Endothelial cell of umbilical vein (primary cell): Measurements from ENCODE around the gene APOO. TPM values are rescaled to one million over a fixed set of nuclear protein-coding genes. Genes with fewer than 3 reads are reported as not detected.

Source experiments
- BruUV-seq: library from RNA; stranded (reverse); fragments of 400-500 nt; replicated peaks from 2 replicates; lab custom pipeline; 2021; lab: Mats Ljungman, UMichigan
- CTCF ChIA-PET: fragments of 300-600, 350-600 bp; sonication (Branson Sonifier 250); formaldehyde crosslinking; loops from one replicate; lab custom pipeline; 2021; ENCODE audit warnings: antibody characterized with exemption, inconsistent platforms; lab: Charles Lee
- POLR2A ChIA-PET: fragments of 300-600, 350-600 bp; sonication (Branson Sonifier 250); formaldehyde crosslinking; loops from one replicate; lab custom pipeline; 2021; ENCODE audit warnings: antibody characterized with exemption, inconsistent platforms; lab: Charles Lee
- DNase-seq: peaks from one replicate; pipeline ENCODE4 v3.0.0-alpha.2; 2011; ENCODE audit warnings: low read depth, low spot score
- FAIRE-seq: peaks from 2 replicates; lab custom pipeline; 2011; peaks lifted over from hg19 to GRCh38; lab: Jason Lieb, UNC
- H2AFZ ChIP-seq: 2 replicates; pipeline ENCODE4 v1.6.0; 2012; ENCODE audit warnings: low read depth, low read length, control low read depth, inconsistent platforms
- H3K27ac ChIP-seq: 2 replicates; pipeline ENCODE4 v1.5.1; 2011; ENCODE audit warnings: low read depth, mild to moderate bottlenecking, control low read depth, low read length, moderate library complexity; ENCODE audit not compliant: insufficient read depth
- H3K27me3 ChIP-seq, 2 experiments: 2 replicates each; pipeline versions ENCODE4 v1.6.0 to v1.6.1; 2011; ENCODE audit warnings: low read length in 2 of 2, mixed read lengths in 1 of 2; ENCODE audit not compliant: control insufficient read depth in 2 of 2, insufficient read depth in 2 of 2
- H3K36me3 ChIP-seq, 2 experiments: 2 replicates in 1 of 2; 3 replicates in 1 of 2; pipeline ENCODE4 v1.5.1; 2011; ENCODE audit warnings: low read length in 2 of 2, mild to moderate bottlenecking in 1 of 2, moderate library complexity in 1 of 2; ENCODE audit not compliant: control insufficient read depth in 2 of 2, insufficient read depth in 2 of 2; ENCODE audit errors: extremely low read depth in 1 of 2
- H3K4me1 ChIP-seq: 3 replicates; pipeline ENCODE4 v1.5.1; 2011; ENCODE audit warnings: mild to moderate bottlenecking, low read length; ENCODE audit not compliant: control insufficient read depth, insufficient read depth; ENCODE audit errors: extremely low read depth
- H3K4me2 ChIP-seq: 2 replicates; pipeline ENCODE4 v1.6.1; 2011; ENCODE audit warnings: low read length, control low read depth, mixed read lengths; ENCODE audit not compliant: insufficient read depth
- H3K4me3 ChIP-seq, 3 experiments: fragments of 200-600 bp in 1 of 3; sonication (generic), shearing (Covaris generic) in 1 of 3; replicated peaks in 1 of 3; 2 replicates each; pipeline ENCODE4 v1.5.1; 2011 to 2016; ENCODE audit warnings: control low read depth in 3 of 3, low read length in 3 of 3, mild to moderate bottlenecking in 2 of 3, inconsistent platforms in 1 of 3, low read depth in 1 of 3, moderate library complexity in 1 of 3; ENCODE audit not compliant: insufficient read depth in 1 of 3
- H3K79me2 ChIP-seq: 2 replicates; pipeline ENCODE4 v1.6.0; 2012; ENCODE audit warnings: low read length, inconsistent platforms; ENCODE audit not compliant: control insufficient read depth, insufficient read depth
- H3K9ac ChIP-seq: replicated peaks from 2 replicates; pipeline ENCODE3; 2011; ENCODE audit warnings: low read length, control low read depth; ENCODE audit not compliant: insufficient read depth; ENCODE audit errors: extremely low read depth
- H3K9me1 ChIP-seq: replicated peaks from 3 replicates; pipeline ENCODE4 v1.6.0; 2011; ENCODE audit warnings: mild to moderate bottlenecking, low read length; ENCODE audit not compliant: control insufficient read depth, insufficient read depth; ENCODE audit errors: extremely low read depth
- H3K9me3 ChIP-seq: replicated peaks from 2 replicates; pipeline ENCODE4 v1.5.1; 2012; ENCODE audit warnings: low read length, inconsistent platforms; ENCODE audit not compliant: control insufficient read depth, insufficient read depth
- H4K20me1 ChIP-seq: replicated peaks from 2 replicates; pipeline ENCODE3; 2011; ENCODE audit warnings: mild to moderate bottlenecking, low read length; ENCODE audit not compliant: control insufficient read depth, insufficient read depth; ENCODE audit errors: extremely low read depth
- CTCF ChIP-seq, 2 donors: IDR thresholded peaks; 1 replicate in 1 of 2; 2 replicates in 1 of 2; pipeline ENCODE4 v1.5.1; 2011; ENCODE audit warnings: low read length in 2 of 2, mild to moderate bottlenecking in 2 of 2, moderate library complexity in 2 of 2, control low read depth in 1 of 2, inconsistent platforms in 1 of 2, low read depth in 1 of 2; ENCODE audit not compliant: insufficient read depth in 1 of 2; ENCODE audit errors: extremely low read depth in 1 of 2
- EZH2 ChIP-seq: IDR thresholded peaks from 2 replicates; pipeline ENCODE4 v1.6.1; 2012; ENCODE audit warnings: borderline replicate concordance, low read depth, mild to moderate bottlenecking, moderate library complexity, low read length, inconsistent platforms; ENCODE audit not compliant: severe bottlenecking
- FOS ChIP-seq: IDR thresholded peaks from 2 replicates; pipeline ENCODE4 v1.6.1; 2011; ENCODE audit warnings: mild to moderate bottlenecking, low read length, moderate library complexity, borderline replicate concordance; ENCODE audit not compliant: insufficient read depth
- GATA2 ChIP-seq: IDR thresholded peaks from 2 replicates; pipeline ENCODE4 v1.7.0; 2011; ENCODE audit warnings: low read depth, mild to moderate bottlenecking, moderate library complexity, mixed read lengths, low read length; ENCODE audit not compliant: insufficient read length, insufficient read depth
- JUN ChIP-seq: IDR thresholded peaks from 2 replicates; pipeline ENCODE4 v1.6.1; 2011; ENCODE audit warnings: borderline replicate concordance, low read depth; ENCODE audit not compliant: insufficient read length, insufficient read depth
- MAX ChIP-seq: IDR thresholded peaks from 2 replicates; pipeline ENCODE4 v1.6.1; 2011; ENCODE audit not compliant: insufficient read depth, insufficient read length
- MYC ChIP-seq: IDR thresholded peaks from one replicate; pipeline ENCODE4 v1.6.1; 2011; ENCODE audit warnings: mild to moderate bottlenecking, low read depth, low read length
- POLR2A ChIP-seq: IDR thresholded peaks from 2 replicates; pipeline ENCODE4 v1.6.1; 2012; ENCODE audit warnings: low read depth, mild to moderate bottlenecking, control low read depth, low read length
- POLR2AphosphoS5 ChIP-seq: IDR thresholded peaks from 2 replicates; pipeline ENCODE4 v1.6.1; 2012; ENCODE audit warnings: low read depth, mild to moderate bottlenecking, control low read depth, low read length, moderate library complexity; ENCODE audit not compliant: insufficient read depth
- dilution Hi-C: fragments of 300-500 bp; cut with MboI; formaldehyde crosslinking; loops from one replicate; pipeline ENCODE4 v1.15.0; 2019; ENCODE audit warnings: low sequenced_read_pairs; ENCODE audit not compliant: extremely low pct_ligation_motif_present
- intact Hi-C: fragments of 100-400 bp; cut with micrococcal nuclease; formaldehyde crosslinking; loops from one replicate; pipeline ENCODE4 v1.10.0; 2022
- polyA plus RNA-seq, 4 experiments: library from polyadenylated mRNA; depleted of rRNA in 3 of 4; stranded (reverse) in 3 of 4; unstranded in 1 of 4; fragments of >200 nt; gene quantifications; 2 replicates each; pipeline versions ENCODE4 v1.2.1 to v1.2.3, GENCODE V29; 2011 to 2012; ENCODE audit warnings: missing spikeins in 1 of 4
- total RNA-seq: library from RNA; stranded (reverse); gene quantifications from 2 replicates; pipeline ENCODE4 v1.2.3, GENCODE V29; 2021

The APOO gene
- total and polyA plus RNA-seq, 2 donors (not counting 3 experiments of a cell fraction or from before 2014, with no cell fraction given), result 9.8 to 24.3 TPM

- intact Hi-C loops (no loop called here), dilution Hi-C loops (no loop called here)
- ChIA-PET POLR2A (no interaction called here), CTCF (no interaction called here)
- no peaks in the 10 kb centered on the region for H3K27me3 ChIP-seq
- FAIRE-seq (no peak), DNase-seq (no peak)
- TF ChIP-seq FOS (no peak), MAX (no peak), GATA2 (no peak), CTCF (IDR thresholded peaks at IDR 0.05; ENCODE audit: extremely low read depth in 1 of 2, insufficient read depth in 1 of 2, low read depth in 1 of 2, low read length in 2 of 2) (no peak), EZH2 (no peak), POLR2AphosphoS5 (no peak), JUN (no peak), POLR2A (no peak), MYC (no peak)
- no peaks in the 10 kb centered on the region for H3K9me1 ChIP-seq
- no peaks in the 10 kb centered on the region for H3K4me1 ChIP-seq
- no peaks in the 10 kb centered on the region for H3K36me3 ChIP-seq
- H3K4me3 ChIP-seq, result no peak overlapping the region
- H3K27ac ChIP-seq, result no peak overlapping the region
- no peak overlapping the region for H2AFZ ChIP-seq
- H3K79me2 ChIP-seq, result no peaks in the 10 kb centered on the region
- H3K9me3 ChIP-seq, result no peaks in the 10 kb centered on the region
- H3K9ac ChIP-seq, result no peak overlapping the region
- no peaks in the 10 kb centered on the region for H4K20me1 ChIP-seq
- no TSS peak for BruUV-seq
- no peak overlapping the region for H3K4me2 ChIP-seq
Measured at GRCh38 chrX:23926015-23926414, 18.3 kb upstream of the APOO start.
